CD14-positive monocyte (primary cell): ENCODE measurements around the gene SPO11. TPM values are rescaled to one million over a fixed set of nuclear protein-coding genes. Genes with fewer than 3 reads are reported as not detected.

ENCODE experiments used
- DNase-seq, 3 donors: peaks; one replicate each; pipeline ENCODE4 v3.0.0-alpha.2; 2011 to 2022
- H2AFZ ChIP-seq: 2 replicates; pipeline ENCODE4 v1.6.0; 2012; ENCODE audit warnings: mild to moderate bottlenecking, low read depth, low read length, inconsistent platforms; ENCODE audit not compliant: insufficient read depth, poor library complexity, severe bottlenecking
- H3K27ac ChIP-seq, 2 donors: 1 replicate in 1 of 2; 2 replicates in 1 of 2; pipeline ENCODE4 v1.5.1; 2012 to 2013; ENCODE audit warnings: low read length in 2 of 2, control low read depth in 1 of 2, inconsistent platforms in 1 of 2, low read depth in 1 of 2, mild to moderate bottlenecking in 1 of 2
- H3K27me3 ChIP-seq, 2 donors: one replicate each; pipeline versions ENCODE4 v1.6.0 to v1.6.1; 2011 to 2013; ENCODE audit warnings: low read length in 2 of 2; ENCODE audit not compliant: control insufficient read depth in 2 of 2, insufficient read depth in 2 of 2
- H3K36me3 ChIP-seq, 2 donors: replicated peaks in 1 of 2; 1 replicate in 1 of 2; 2 replicates in 1 of 2; pipeline versions ENCODE4 v1.5.1 to v1.6.1; 2012 to 2013; ENCODE audit warnings: low read length in 2 of 2, control low read depth in 1 of 2, inconsistent platforms in 1 of 2, mild to moderate bottlenecking in 1 of 2; ENCODE audit not compliant: insufficient read depth in 2 of 2, control insufficient read depth in 1 of 2
- H3K4me1 ChIP-seq, 2 donors: 1 replicate in 1 of 2; 2 replicates in 1 of 2; pipeline versions ENCODE4 v1.5.1 to v1.6.1; 2012 to 2013; ENCODE audit warnings: low read length in 2 of 2, control low read depth in 1 of 2, inconsistent platforms in 1 of 2, mild to moderate bottlenecking in 1 of 2, moderate library complexity in 1 of 2; ENCODE audit not compliant: insufficient read depth in 2 of 2, control insufficient read depth in 1 of 2
- H3K4me2 ChIP-seq: replicated peaks from 2 replicates; pipeline ENCODE3; 2012; ENCODE audit warnings: low read length, moderate library complexity, mild to moderate bottlenecking; ENCODE audit not compliant: poor library complexity, severe bottlenecking; ENCODE audit errors: extremely low read depth
- H3K4me3 ChIP-seq, 3 experiments: fragments of 200-600 bp in 1 of 3; sonication (generic) in 1 of 3; replicated peaks in 1 of 3; 1 replicate in 2 of 3; 2 replicates in 1 of 3; pipeline ENCODE4 v1.5.1; 2011 to 2013; ENCODE audit warnings: low read length in 3 of 3, mild to moderate bottlenecking in 3 of 3, control low read depth in 2 of 3, low read depth in 2 of 3, inconsistent platforms in 1 of 3, moderate library complexity in 1 of 3
- H3K79me2 ChIP-seq: 2 replicates; pipeline ENCODE4 v1.6.0; 2012; ENCODE audit warnings: mild to moderate bottlenecking, control low read depth, inconsistent platforms, low read length, moderate library complexity; ENCODE audit not compliant: insufficient read depth
- H3K9ac ChIP-seq: 2 replicates; pipeline ENCODE4 v1.6.0; 2017; ENCODE audit warnings: low read length, mild to moderate bottlenecking; ENCODE audit not compliant: insufficient read depth, poor library complexity, severe bottlenecking
- H3K9me3 ChIP-seq, 2 donors: replicated peaks in 1 of 2; 1 replicate in 1 of 2; 2 replicates in 1 of 2; pipeline versions ENCODE4 v1.5.1 to v1.6.1; 2012 to 2013; ENCODE audit warnings: low read length in 2 of 2, control low read depth in 1 of 2; ENCODE audit not compliant: control insufficient read depth in 1 of 2, insufficient read depth in 1 of 2
- H4K20me1 ChIP-seq: 2 replicates; pipeline ENCODE4 v1.6.0; 2012; ENCODE audit warnings: mild to moderate bottlenecking, low read length, control low read depth, moderate library complexity; ENCODE audit not compliant: insufficient read depth
- H3K27ac Mint-ChIP-seq, 7 donors: one replicate each; pipeline ENCODE4 v1.8.0; 2020; ENCODE audit warnings: mild to moderate bottlenecking in 7 of 7, mixed read lengths in 7 of 7, moderate library complexity in 6 of 7, inconsistent platforms in 2 of 7
- H3K27me3 Mint-ChIP-seq, 3 donors: one replicate each; pipeline ENCODE4 v1.8.0; 2021 to 2022; ENCODE audit warnings: low read depth in 3 of 3, mild to moderate bottlenecking in 3 of 3, mixed read lengths in 3 of 3, moderate library complexity in 3 of 3, inconsistent platforms in 1 of 3
- H3K36me3 Mint-ChIP-seq, 2 donors: one replicate each; pipeline ENCODE4 v1.8.0; 2020; ENCODE audit warnings: mixed read lengths in 2 of 2, inconsistent platforms in 1 of 2, mild to moderate bottlenecking in 1 of 2
- H3K4me1 Mint-ChIP-seq: one replicate; pipeline ENCODE4 v1.8.0; 2020; ENCODE audit warnings: mild to moderate bottlenecking, mixed read lengths
- H3K4me3 Mint-ChIP-seq, 2 donors: one replicate each; pipeline ENCODE4 v1.8.0; 2020; ENCODE audit warnings: mild to moderate bottlenecking in 2 of 2, mixed read lengths in 2 of 2, moderate library complexity in 1 of 2
- H3K9me3 Mint-ChIP-seq, 7 donors: one replicate each; pipeline ENCODE4 v1.8.0; 2020 to 2022; ENCODE audit warnings: mixed read lengths in 7 of 7, mild to moderate bottlenecking in 6 of 7, moderate library complexity in 6 of 7, inconsistent platforms in 2 of 7
- CTCF ChIP-seq: fragments of 200-600 bp; IDR thresholded peaks from one replicate; pipeline ENCODE4 v1.8.0; 2022; ENCODE audit warnings: antibody characterized with exemption, mild to moderate bottlenecking
- WGBS: methylation state at CpG from one replicate; pipeline ENCODE4 v1.1.5; 2013; ENCODE audit warnings: missing lambda C conversion rate; ENCODE audit not compliant: insufficient coverage; 5-methylcytosine and 5-hydroxymethylcytosine counted together
- intact Hi-C, 2 donors: fragments of 100-400 bp; cut with micrococcal nuclease; formaldehyde crosslinking; loops; one replicate each; pipeline versions ENCODE4 v1.15.0 to v1.15.1; 2023
- polyA plus RNA-seq, 3 donors: library from polyadenylated mRNA; depleted of rRNA in 1 of 3; unstranded in 2 of 3; stranded (reverse) in 1 of 3; fragments of 300-500 nt in 2 of 3; fragments of >200 nt in 1 of 3; fragmentation: Illumina TruSeq in 2 of 3; gene quantifications; 1 replicate in 2 of 3; 2 replicates in 1 of 3; pipeline ENCODE4 v1.2.3, GENCODE V29; 2012 to 2021

SPO11 gene
- polyA plus RNA-seq, 3 donors, result not detected

- 89% methylated on average over 5 of the region's 6 CpGs for WGBS
- Histone ChIP-seq H3K27ac (no peak overlapping the region), H4K20me1 (no peaks in the 10 kb centered on the region), H3K36me3 (no peaks in the 10 kb centered on the region), H3K4me2 (no peak overlapping the region), H3K9ac (no peak overlapping the region), H3K27me3 (peaks cover 0 to 30% of the 10 kb centered on the region in 2 donors), H3K9me3 (no peaks in the 10 kb centered on the region), H2AFZ (no peak overlapping the region), H3K79me2 (no peaks in the 10 kb centered on the region), H3K4me3 (no peak overlapping the region), H3K4me1 (no peaks in the 10 kb centered on the region)
- Mint-ChIP-seq H3K36me3 (no peaks in the 10 kb centered on the region), H3K27me3 (peaks cover 27 to 41% (median 34%) of the 10 kb centered on the region in 3 donors), H3K9me3 (peaks cover 0 to 5% (median 0%) of the 10 kb centered on the region in 7 donors), H3K4me1 (no peaks in the 10 kb centered on the region), H3K4me3 (peak overlapping the region in 1 of 2 donors; percentile 20), H3K27ac (no peak overlapping the region)
- TF ChIP-seq CTCF, result no peak
- DNase-seq, result no peak
- intact Hi-C loops, result no loop called here
Measured at GRCh38 chr20:57287901-57288300, 41.7 kb upstream of the SPO11 start.

DNA sequence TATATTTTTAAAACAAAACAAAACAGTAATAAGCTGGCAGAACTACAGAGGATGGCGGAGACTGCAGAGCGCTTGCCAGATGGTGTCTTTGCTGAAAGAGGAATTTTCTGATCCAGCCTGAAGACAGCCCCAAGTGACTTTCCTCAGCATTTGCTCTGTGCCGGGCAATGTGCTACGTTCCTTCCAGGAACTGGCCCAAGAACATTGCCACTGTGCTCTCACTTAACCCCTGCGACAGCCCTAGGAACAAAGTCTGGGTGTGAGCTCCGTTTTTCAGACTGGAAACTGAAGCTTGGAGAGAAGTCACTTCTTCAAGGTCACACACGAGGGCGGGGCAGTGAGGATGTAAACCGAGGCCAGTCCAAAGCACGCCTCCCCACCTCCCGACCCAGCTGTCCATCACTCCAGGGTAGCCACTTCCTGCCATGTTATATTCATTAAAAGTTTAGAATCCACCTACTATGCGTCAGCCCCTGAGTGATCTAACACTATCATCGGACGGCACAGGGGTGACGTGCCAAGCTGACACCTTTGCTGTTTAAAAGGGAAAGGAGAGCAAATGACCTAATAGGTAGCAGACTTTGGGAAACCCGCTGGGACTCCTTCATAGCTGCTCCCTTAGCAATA, 40.8 kb upstream of the SPO11 start:
- intact Hi-C loops, result no loop called here
- no peak overlapping the region for H3K9ac ChIP-seq
- no peaks in the 10 kb centered on the region for H3K79me2 ChIP-seq
- H3K27ac ChIP-seq, result no peak overlapping the region
- Mint-ChIP-seq H3K27me3 (peaks cover 21 to 34% (median 29%) of the 10 kb centered on the region in 3 donors), H3K4me1 (no peaks in the 10 kb centered on the region), H3K27ac (no peak overlapping the region), H3K4me3 (no peak overlapping the region), H3K36me3 (no peaks in the 10 kb centered on the region), H3K9me3 (peaks cover 0 to 3% (median 0%) of the 10 kb centered on the region in 7 donors)
- no peak overlapping the region for H3K4me3 ChIP-seq
- no peak overlapping the region for H3K4me2 ChIP-seq
- TF ChIP-seq CTCF, result no peak
- peaks cover 0 to 24% of the 10 kb centered on the region in 2 donors for H3K27me3 ChIP-seq
- 43% methylated on average over 7 of the region's 16 CpGs for WGBS
- no peaks in the 10 kb centered on the region for H3K4me1 ChIP-seq
- no peaks in the 10 kb centered on the region for H3K9me3 ChIP-seq
- DNase-seq, result no peak
- no peaks in the 10 kb centered on the region for H3K36me3 ChIP-seq
- H2AFZ ChIP-seq, result no peak overlapping the region
- no peaks in the 10 kb centered on the region for H4K20me1 ChIP-seq
